GM18858 (cell line): ENCODE results near the gene PALD1.

Experiments used
- ATAC-seq: cut with Tn5 transposase; IDR thresholded peaks from one replicate; pipeline ENCODE4 v1.9.1; 2021; ENCODE audit not compliant: unreplicated experiment

PALD1 gene

DNA sequence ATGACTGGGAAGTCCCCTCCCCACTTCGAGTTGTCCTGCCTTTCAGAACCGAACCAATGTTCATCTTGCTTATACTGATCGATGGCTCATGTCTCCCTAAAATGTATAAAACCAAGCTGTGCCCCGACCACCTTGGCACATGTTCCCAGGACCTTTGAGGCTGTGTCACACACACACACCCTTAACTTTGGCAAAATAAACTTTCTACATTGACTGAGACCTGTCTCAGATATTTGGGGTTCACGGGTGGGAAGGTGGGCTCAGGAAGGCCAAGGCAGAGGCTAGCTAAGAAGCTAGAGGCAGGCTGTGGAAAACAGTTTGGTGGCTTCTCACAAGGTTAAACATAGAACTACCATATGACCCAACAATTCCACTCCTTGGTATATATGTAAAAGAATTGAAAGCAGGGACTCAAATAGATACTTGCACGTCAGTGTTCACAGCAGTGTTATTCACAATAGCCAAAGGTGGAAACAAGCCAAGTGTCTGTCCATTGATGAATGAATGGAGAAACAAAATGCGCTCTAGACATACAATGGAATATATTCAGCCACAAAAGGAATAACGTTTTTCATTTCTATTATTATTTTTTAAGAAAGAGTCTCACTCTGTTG lies 108.6 kb downstream of the PALD1 start:
- peak; percentile 81 for ATAC-seq

DNA sequence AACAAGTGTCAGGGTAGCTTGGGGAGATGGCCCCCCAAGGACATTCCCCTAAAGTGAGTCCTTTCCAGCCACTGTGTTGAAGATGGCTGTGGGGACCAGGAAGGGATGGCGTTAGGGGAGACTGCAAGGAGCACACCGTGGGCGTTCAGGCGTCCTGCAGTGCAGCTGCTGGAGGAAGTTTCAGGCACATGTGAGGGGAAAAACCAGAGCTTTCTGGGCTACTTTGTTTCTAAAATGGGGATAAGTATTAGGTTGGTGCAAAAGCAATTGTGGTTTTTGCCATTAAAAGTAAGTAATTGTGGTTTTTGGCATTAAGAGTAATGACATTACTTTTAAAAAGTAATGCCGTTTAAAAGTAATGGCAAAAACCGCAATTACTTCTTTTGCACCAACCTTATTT lies 109.7 kb downstream of the PALD1 start:
- no peak for ATAC-seq

DNA sequence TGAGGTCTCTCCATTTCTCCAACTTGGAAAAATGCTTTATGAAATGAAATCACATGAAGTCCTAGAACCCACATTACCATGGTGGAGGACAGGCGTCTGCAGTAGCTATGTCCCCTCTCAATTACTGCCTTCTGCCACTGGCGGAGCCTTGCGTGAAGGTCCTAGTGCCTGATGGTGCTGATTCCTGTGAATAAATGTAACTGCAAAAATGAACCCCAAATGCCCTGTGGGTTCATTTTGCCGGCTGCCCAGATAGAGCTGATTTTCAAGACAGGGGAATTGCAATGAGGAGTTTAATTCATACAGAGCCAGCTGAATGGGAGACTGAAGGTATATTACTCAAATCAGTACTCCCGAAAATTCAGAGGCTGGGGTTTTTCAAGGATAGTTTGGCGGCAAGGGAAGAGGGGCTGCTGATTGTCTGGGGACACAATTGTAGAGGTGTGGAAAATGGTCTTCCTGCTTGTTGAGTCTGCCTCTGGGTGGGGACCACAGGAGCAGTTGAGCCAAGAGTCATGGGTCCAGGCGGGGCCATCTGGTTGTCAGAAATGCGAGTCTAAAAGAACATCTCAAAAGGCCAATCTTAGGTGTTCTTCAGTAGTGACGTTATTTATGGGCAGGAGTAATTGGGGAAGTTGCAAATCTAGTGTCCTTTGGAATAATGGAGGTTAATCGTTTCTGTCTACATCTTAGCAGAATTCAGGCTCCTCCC lies 110.4 kb downstream of the PALD1 start:
- no peak for ATAC-seq

DNA sequence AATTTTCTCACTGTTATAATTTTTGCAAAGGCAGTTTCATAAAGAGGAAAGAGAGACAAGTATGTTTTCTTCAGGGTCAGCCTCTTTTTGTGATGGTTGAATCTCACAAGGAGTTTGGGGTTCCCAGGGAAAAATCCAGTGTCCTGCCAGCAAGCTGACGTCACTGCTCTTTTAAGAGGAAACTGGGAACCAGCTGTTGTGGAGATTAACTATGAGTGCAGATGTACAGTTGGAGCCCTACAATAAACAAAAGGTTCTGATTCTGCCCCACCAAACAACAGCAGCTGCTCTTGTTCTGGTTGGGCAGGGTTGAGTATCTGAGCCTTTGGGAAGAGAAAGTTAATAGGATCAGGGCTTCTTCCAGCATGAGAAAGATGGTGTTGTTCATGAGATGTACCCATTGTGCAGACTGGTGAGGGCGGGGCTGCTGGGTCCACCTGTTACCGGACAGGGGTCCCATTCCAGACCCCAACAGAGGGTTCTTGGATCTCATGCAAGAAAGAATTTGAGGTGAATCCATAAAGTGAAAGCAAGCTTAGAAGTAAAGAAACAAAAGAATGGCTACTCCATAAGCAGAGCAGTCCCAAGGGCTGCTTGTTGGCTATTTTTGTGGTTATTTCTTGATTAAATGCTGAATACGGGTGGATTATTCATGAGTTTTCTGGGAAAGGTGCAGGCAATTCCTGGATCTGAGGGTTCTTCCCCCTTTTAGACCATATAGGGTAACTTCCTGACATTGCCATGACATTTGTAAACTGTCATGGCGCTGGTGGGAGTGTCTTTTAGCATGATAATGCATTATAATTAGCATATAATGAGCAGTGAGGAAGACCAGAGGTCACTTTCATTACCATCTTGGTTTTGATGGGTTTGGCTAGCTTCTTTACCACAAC lies 111.4 kb downstream of the PALD1 start:
- no peak for ATAC-seq

DNA sequence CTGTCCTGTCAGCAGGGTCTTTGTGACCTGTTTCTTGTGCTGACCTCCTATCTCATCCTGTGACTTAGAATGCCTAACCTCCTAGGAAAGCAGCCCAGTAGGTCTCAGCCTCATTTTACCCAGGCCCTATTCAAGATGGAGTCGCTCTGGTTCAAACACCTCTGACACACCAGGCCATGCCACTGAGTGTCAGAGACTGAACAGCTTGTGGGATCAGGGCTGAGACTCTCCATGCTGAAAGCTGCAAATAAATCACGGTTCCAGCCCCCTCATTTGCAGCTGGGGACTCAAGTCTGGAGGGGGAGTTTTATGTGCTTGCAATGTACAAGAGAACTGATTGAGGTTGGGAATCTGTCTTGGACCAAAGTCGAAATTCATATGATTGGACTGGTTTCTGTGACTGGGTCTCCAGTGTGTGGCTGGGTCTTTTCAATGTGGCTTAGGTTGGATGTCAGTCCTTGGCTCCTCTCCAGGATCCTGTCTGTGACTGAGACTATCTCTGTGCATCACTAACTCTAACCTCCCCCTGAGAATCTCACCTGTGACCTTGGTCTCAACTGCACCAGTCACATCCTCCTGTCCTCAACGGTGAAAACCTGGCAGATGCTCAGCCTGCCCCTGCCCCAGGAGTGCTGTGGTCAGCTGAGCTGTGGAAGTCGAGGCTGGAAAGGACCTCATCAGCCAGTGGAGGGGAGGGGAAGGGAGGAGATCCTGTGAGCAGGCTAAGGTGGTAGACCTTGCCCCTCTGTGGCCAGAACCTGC lies 112.3 kb downstream of the PALD1 start:
- no peak for ATAC-seq

- ATAC-seq = no peak
Observed at GRCh38 chr10:70592186-70592735, 113.7 kb downstream of the PALD1 start.

DNA sequence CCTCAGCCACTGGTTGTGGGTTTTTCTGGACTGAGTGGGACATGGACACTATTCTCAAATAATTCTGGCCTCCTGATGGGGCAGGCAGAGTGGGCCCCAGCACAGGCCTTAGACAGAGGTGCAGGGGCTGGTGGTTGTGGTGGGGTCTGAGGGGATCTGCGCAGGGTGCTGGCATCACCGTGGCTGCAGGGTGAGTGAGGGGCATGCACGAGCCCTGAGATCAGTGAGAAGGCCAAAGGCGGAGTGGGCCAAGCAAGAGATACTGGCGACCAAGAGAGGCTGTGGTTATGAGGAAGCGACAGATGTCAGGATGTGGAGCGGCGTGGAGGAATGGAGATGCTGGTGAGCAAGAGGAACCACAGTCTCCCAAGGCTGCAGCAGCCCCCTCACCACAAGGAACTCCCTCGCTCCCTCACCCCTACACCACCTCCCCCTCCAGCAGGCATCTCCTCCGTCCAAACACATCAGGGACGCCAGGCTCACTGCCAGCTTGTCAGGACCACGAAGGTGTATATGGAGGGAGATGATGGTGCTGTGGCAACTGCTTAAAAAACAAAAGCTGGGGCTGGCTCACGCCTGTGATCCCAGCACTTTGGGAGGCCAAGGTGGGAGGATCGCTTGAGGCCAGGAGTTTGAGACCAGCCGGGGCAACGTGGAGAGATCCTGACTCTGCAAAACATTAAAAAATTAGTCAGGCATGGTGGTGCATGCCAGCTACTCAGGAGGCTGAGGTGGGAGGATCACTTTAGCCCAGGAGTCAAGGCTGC lies 114.4 kb downstream of the PALD1 start:
- no peak for ATAC-seq

DNA sequence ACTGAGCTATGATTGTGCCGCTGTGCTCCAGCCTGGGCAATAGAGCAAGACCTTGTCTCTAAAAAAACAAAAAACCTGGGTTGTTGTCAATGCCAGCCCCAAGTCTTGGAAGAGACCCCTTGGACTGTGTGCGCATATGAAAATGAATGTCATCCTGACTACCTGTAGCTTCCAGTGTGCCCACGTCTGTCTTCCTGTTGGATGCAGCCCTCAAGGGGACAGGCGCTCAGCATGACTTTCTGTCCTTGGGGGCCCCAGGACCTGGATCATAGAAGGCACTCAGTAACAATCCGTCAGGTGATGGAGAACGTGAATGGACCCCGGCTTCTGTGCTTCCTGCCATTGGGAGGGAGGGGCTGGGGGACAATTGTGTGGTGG lies 114.9 kb downstream of the PALD1 start:
- ATAC-seq = no peak

DNA sequence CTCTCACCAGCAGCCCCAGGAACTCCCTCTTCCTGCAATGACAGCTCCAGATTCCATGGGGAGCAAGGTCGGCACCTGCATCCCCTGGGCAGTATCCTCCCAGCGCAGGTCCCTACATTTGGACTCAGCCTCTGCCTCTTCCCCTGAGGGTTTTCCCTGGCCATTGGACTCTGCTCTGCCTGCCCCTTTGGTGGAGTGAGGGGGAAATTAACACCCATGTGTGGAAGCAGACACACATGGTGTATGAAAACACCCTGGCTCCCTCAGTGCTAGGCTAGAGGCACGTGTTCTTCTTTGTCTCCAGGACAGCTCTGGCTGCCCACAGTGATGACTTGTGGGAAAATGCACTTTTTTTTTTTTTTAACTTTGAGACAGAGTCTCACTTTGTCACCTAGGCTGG lies 115.6 kb downstream of the PALD1 start:
- ATAC-seq = no peak

GRCh38 chr10:70595566-70596016 lies 117.0 kb downstream of the PALD1 start:
- no peak for ATAC-seq

GRCh38 chr10:70596110-70596798 lies 117.7 kb downstream of the PALD1 start:
- no peak for ATAC-seq

GRCh38 chr10:70596860-70597809 lies 118.6 kb downstream of the PALD1 start:
- ATAC-seq = no peak

GRCh38 chr10:70597856-70598815 lies 119.6 kb downstream of the PALD1 start:
- no peak for ATAC-seq

DNA sequence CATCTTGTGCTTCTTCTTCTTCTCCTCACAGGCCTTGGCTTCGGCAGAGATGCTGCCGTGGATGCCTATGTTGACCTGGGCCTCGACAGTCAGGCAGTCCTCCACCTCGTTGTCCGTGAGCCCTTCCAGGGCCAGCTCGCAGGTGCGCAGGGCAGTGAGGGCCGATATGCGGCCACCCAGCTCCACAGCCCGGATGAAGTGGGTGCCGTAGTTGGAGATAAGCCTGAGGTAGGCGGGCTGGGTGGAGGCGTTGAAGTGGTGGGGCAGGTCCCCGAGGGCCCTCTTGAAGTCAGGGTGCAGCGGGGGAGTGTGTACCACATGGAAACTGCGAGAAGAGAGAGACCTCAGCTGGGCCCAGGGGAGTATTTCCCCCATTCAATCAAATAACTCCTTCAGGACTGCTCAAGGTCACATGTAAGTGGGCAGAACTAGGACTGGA lies 120.3 kb downstream of the PALD1 start:
- no peak for ATAC-seq

- no peak for ATAC-seq
Observed at GRCh38 chr10:70599319-70599718, 120.8 kb downstream of the PALD1 start.

GRCh38 chr10:70599791-70600190 lies 121.2 kb downstream of the PALD1 start:
- ATAC-seq = no peak
